Islet precursor cell (in vitro differentiated cells): ENCODE measurements around the gene S1PR1.
A peak's percentile ranks its signal among the peaks of the same experiment; 100 is the strongest.

ENCODE experiments used
- DNase-seq: peaks from one replicate; pipeline ENCODE4 v3.0.0-alpha.2; 2018

The S1PR1 gene

DNA sequence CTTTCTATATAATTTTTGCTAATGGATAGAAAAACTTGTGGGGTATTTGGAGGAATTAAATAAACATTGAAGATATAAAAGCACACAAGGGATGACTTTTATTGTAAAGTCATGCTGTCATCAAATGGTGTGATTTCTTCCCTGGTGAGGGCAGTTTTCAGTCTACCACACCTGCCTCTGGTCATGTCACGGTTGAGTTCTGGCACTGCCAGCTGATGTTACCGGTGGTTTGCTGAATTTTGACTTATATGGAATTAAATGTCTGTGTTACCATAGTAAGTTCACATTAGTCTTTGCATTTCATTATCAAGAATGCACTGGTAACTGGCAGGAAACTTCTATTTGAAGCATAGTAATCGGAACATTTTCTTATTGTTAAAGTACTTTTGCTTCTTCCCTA lies 13.4 kb downstream of the S1PR1 start:
- no peak for DNase-seq

DNA sequence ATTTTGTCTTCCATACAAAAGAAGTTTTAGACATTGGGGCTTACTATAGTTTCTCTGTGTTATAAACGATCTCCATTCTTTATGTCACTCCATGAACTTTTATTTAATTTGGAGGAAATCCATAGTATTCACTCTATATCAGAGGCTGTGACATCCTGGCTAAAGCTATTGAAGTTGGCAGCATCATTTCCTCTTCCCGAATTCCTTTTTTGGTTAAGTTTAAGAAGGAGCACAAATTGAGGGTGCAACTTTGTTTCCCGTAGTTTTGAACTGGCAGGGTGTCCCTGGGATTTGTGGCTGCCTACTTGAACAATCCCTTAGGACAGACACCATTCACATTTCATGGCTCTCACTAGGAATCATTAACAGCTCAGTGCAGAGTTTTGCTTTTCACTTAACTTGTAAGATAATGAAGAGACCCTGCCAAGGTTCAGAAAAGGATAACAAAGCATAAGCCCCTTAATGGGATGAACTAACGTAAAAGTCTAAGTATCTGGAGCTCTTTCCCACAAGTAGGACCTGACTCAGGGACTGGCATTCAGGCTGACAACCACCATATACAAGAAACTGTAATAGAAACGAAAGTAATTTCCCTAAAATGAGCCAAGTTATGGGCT lies 13.9 kb downstream of the S1PR1 start:
- no peak for DNase-seq

GRCh38 chr1:101251504-101251903 lies 14.7 kb downstream of the S1PR1 start:
- no peak for DNase-seq

GRCh38 chr1:101253976-101254674 lies 17.3 kb downstream of the S1PR1 start:
- peak; percentile 78 for DNase-seq

GRCh38 chr1:101257500-101258325 lies 20.9 kb downstream of the S1PR1 start:
- peak; percentile 89 for DNase-seq

DNA sequence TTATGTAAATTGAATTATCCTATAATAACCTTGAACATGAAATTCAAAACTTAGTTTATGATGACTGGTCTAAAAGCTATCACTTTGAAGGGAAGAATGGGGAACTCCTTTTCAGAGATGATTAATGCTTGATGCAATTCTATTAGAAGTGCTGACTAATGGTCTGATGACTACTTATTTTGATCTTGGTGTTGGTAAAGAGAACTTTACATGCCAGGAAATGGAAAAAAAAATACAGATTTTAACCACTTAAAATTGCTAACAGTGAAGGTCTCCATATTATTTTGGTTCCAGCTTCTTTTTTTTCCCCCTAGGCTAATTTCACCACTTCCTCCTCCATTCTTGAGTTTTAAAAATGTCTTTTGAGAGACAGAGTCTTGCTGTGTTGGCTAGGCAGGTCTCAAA lies 22.9 kb downstream of the S1PR1 start:
- no peak for DNase-seq

DNA sequence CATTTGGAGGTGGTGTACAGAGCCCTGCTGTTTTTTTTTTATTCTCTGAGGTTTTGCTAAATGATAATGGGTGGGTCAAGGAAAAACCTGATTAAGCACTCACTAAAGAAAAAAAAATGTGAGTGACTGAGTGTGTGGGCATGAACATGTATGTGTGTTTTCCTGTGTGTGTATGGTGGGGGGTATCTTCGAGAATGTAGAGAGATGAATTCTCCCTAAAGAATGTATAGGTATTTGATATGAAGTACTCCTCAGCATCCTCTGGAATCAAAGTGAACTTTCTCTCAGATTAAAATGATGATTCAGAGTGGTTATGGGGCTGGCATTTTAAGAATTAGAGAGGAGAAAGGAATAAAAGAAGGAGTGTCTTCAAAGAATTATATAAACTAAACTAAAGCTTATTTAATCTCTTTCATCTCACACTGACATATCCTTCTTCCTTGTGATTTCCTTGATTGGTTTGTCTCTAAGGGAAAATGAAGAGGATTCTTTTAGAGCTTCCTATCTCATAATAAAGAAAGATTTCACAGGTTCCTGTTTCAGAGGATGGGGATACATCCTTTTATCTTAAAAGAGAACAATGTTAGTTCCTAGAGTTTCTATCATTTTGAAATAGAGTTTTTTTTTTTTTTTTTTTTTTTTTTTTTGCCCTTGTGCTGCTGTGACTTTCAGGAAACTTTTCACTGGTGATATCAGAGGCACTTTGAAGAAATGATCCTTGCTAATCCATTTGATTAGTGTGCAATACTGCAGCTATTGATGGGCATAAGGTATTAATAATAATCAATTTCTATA lies 23.9 kb downstream of the S1PR1 start:
- DNase-seq: no peak

DNA sequence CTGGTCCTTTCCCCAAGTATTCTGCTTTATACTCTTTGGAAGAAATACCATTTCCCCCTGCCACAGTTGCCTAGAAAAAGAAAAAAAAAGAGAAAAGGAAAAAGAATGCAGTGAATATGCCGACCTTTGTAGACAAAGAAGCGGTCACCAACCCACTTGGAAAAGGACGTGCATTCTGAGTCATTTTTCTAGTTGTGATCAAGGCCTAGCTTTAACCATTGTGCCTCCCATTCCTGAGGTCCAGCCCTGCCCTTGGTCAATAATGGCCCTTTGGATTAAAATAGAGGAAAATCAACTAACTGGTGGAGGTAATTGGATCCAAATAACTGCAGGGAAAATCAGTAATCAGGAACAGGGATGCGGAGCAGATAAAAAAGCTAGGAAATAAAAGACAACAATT lies 24.8 kb downstream of the S1PR1 start:
- DNase-seq: no peak

DNA sequence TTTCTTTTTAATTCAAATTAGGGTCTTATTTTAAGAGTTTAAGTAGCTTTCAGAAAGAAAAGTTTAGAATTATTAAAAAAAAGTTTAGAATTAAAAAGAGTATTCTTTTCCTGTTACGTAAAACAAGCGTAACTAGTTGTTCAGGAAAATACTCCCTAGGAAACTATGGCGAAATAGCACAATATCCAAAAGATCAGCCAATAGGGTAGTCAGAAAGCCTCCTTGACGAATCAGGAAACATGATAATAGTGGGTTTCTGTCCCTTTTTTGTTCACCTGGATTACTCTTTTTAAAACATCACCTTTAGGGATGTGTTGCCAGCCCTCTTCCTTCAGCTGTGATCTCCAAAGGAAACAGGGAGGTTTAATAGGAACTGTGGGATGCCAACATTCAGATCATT lies 25.2 kb downstream of the S1PR1 start:
- no peak for DNase-seq

- DNase-seq: peak; percentile 74
These were observed 26.0 kb downstream of the S1PR1 start for GRCh38 chr1:101262630-101263348.

DNA sequence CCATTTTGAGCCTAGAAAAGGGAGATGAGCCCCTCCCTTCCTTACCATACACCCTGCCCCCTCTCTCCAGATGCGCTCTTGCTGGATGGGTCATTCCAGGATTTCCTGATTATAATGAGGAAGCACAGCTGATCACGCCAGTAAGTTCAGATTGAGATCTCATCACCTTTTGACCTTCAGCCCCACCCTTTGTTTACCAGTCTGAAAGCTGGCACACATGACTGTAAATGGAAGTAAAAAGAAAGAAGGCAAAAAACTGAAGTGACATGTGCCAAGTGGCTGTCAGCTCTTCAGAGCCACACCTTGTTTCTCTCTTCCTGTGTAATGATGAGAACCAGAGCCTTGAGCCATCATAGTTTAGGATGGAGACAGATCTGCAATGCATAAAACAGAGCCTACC lies 27.9 kb downstream of the S1PR1 start:
- DNase-seq: no peak

DNA sequence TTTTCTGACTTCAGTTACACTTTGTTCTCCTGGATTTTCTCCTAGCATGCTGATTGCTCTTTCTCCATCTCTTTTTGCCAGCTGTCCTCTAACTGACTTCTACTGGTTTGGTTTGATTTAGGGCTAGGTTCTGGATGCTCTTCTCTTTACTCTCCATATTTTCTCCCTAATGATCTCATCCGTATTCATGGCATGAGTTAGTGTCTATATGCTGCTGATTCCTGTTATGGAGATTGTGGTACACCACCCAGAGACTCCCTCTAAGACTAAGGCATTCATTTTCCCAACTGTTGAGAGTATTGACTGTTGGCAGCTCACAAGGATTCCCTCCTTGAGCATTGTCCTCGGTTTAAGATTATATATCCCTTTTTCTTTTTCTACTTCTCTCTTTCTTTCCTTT lies 28.9 kb downstream of the S1PR1 start:
- DNase-seq: no peak

DNA sequence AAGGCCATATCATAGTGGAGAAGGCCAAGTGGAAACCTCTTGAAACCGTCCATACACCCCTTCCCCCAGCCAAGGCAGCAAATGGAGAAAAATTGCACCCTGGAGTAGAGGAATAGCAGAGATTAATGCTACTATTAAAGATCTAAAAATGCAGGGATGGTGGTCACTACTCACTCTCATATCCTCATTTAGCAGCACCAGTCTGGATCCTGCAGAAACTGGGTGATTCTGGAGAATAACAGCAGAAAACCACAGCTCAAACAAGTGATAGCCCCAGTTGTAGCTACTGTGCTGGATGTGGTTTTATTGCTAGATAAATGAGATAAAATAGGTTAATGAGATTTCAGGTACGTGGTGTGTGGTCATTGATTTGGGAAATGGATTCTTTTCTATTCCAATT lies 30.3 kb downstream of the S1PR1 start:
- DNase-seq: no peak

DNA sequence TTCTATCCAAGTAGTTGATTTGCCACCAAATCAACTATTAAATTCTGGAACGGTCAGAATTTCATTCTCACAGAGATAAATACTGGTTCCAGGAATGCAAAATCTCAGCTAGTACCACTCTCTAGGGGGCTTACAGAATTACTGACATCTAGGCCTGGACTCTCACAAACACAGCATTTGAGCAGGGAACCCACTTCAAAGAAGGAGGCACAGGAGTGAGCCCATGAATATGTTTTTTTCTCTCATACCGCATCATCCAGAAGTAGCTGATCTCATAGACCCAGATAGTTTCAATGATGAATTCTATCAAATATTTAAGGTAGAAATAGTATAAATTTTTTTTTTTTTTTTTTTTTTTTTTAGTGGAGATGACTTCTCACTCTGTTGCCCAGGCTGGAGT lies 32.1 kb downstream of the S1PR1 start:
- no peak for DNase-seq

DNA sequence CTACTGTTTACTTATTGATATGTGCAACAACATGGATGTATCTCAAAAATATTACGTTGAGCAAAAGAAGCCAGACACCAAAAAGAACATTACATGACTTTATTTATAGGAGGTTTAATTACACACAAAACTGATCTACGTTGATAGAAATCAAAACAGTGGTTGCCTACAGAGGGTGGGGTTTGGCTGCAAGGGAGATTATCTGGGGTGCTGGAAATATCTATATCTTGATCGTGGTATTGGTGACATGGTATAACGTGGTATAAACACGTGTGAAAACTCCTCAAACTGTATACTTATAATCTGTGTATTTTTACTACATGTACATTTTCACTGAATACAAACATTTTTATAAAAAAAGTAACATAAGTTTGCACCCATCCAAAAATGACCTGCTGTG lies 38.9 kb downstream of the S1PR1 start:
- no peak for DNase-seq

DNA sequence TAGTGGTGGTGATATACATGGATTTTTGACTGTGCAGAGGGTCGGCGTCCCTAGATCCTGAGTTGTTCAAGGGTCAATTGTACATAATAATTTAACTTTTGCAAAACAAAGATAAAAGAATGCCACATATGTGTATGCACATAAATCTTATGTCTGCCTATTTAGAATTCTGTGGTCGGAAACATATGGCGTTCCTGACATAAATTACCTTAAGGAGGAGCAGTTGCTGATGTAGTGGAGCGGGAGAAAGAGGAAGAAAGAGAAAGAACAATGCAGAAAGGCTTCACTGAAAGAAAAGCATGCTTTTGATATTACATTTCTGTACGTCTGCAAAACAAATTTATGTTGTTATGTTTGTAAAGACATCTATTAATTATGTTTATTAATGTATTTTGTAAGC lies 40.0 kb downstream of the S1PR1 start:
- DNase-seq: no peak

- DNase-seq: no peak
These were observed 41.4 kb downstream of the S1PR1 start for GRCh38 chr1:101278238-101278637.

- DNase-seq: no peak
These were observed 42.0 kb downstream of the S1PR1 start for GRCh38 chr1:101278845-101279244.

GRCh38 chr1:101280049-101280592 lies 43.3 kb downstream of the S1PR1 start:
- DNase-seq: no peak

GRCh38 chr1:101280942-101281654 lies 44.3 kb downstream of the S1PR1 start:
- DNase-seq: no peak

GRCh38 chr1:101281751-101282150 lies 44.9 kb downstream of the S1PR1 start:
- no peak for DNase-seq
